NCI-H1417 (cell line): ENCODE data around the gene UBE2E3.

Source experiments
- DNase-seq, 3 experiments: peaks; one replicate each; lab custom pipeline; 2025; lab: John Stamatoyannopoulos, UW

UBE2E3 gene

DNA sequence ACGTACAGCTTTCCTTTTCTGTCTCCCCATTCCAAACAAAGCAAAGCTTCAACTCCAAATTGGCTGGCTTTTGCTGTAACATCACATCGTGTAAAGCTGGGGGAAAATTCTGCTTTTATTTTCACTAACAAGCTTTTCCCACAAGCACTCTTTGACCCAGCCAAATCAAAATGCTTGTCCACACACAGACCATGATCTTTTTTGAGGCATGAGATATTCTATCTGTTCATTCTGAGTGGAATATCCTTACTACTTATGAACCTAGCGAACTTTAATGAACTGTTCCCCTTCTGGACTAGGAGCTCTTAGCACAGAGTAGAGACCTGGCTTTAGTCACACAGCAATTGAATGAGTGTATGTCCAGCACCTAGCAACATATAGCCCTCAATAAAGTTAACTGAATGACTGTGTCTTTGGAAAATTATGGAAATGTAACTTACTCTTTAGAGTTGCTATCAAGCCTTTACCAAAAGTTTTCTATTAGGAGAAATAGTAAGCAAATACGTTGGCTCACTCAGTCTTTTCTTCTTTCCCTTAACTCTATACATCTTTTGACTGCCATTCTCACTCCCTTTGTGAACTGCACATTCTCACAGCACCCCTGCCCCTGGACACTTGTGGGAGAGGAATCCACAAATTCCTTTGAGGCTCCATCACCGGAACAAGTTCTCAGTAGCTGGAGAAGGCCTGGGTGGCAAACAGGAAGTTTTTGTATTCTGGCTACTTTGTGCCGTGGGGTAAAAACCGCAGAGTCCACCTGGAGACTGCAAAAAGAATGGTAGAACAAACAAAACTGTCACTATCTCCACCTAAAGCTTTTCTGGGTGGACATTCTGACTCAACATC lies 1.3 kb upstream of the UBE2E3 start:
- peak in 2 of 3 experiments; percentile 3 to 37 for DNase-seq

DNA sequence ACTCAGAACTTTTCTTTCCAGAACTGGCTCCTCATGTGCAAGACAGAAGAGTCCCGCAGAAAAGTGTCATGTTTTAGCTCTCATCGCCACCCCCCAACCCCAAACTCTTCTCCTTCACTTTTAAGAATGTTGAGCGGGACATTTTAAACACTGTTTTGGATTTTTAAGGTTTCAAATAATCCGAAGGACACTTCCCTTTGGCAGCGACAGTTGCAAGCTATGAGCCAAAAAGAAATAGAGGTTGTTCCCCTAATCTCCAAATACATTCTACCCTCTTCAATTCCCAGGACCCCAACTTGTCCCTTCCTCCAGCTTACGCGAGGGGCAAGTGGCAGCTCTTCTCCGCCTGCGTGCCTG lies 678 bp upstream of the UBE2E3 start:
- DNase-seq = no peak

DNA sequence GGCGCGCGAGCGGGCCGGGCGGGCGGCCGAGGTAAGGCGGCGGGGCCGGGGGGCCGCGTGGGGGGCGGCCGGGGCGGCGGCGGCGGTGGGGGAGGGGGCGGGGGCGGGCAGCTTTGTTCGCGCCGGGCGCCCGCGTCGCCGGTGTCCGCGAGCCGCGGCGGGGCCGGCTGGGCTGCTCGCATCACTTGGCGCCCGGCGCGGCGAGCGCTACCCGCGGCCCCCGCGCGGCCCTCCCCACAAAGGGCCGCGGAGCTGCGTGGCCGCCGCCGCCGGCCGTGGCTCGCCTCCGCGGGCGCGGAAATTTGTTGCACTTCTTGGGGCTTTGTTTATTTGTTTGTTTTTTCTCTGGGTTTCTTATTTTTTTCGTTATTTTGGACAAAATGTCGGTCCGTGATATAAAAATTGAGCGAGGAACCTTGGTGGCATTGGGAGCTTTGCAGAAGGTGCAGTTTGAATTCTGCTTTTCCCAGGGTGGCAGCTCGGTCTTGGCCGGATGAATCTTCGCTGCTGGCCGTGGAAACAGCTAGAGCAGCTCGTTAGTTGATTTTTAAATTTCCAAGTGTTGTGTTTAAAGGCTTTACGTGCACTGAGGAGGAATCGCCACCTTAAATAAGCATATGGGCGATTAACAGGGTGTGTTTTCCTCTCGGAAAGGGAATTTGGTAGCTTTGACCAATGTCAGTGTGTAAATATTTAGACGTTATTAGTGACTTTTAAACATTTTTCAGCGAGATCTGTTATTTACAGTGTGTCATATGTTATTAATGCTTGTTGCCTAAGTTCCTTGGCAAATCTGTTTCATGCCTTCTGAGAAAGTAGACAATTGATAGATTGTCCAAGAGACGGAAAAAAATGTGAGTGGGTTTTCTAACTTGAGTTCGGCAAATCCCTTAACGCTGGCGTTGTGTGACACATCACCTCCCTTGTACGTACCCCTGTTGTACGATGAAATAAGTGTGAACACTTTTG lies 822 bp downstream of the UBE2E3 start:
- peak; percentile 13 to 77 (median 70) for DNase-seq

DNA sequence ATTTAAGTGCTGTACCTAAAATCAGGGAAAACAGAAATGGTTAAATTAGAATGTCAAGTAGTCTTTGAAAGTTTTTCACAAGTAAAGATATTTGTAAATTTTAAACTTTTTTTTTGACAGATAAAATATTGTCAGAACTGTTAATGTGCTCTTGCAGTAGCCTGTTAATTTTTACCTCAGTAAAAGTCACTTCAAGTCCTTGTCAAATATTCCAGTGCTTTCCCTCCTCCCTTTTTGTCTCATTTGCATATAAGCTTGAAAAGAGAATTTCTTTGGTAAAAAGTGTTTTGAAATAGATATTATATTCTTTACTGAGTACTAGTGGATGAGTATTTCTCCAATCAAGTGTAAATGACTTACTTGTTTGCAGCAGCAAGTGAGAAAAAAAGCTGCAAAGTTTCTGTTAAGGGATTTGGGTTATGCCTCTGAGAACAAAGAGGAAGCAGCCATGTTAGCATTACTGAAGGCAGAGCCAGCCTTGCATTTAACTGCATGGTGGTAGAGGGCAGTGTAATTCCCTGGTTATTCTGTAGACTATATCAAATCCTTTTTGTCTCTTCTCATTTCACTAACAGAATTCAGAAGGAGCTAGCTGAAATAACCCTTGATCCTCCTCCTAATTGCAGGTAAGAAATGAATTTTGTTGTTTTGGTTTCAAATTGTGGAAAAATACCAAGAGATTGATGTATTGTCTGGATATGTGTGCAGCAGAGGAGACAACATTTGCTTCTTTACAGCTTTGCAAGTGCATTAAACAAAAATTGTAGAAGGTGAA lies 3.2 kb downstream of the UBE2E3 start:
- DNase-seq = peak; percentile 13 to 81 (median 40)

DNA sequence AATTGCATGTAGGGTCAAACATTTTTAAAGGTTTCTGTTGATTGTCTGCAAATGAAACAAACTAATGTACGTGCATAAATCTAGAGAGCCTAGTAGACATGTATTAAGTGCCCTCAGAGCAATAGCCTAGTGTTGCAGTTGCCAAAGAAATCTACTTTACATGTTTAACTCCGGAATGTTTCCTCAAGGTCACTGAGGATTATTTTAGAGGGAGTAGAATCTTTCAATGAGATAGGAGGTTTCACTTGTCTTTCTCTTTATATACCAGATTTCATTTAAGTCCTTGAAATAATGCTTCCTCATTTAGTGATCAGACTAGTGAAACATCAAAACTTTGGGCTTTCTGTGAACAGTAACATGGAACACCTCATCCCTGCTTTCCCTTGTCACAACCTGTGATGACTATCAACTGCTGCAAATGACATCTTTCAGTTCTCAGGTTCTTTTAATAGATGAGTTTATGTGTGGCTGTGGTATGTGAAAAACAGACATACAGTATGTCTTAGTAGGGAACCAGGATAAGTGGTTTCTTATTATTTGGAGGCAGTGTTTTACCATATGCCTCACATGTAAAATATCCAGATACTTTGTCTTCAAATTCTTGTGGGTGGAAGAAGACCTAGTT lies 5.5 kb downstream of the UBE2E3 start:
- no peak for DNase-seq

DNA sequence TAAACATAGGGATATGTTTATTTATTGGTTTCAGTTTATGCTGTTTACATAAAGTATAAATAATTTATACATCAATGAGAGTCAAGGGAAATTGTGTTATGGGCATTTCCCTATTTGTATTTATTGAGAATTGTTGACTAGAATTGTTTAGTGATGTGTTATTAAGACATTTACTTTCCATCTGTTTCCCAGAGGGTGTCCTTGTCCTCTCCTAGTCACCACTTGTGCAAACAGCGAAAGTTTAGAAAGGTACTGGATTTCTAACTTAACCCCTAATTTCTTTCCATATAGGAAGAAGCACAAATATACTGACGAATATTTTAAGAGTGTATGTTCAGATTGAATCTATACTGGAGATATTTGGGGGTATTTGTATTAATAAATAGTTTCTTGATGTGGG lies 6.7 kb downstream of the UBE2E3 start:
- DNase-seq = no peak

DNA sequence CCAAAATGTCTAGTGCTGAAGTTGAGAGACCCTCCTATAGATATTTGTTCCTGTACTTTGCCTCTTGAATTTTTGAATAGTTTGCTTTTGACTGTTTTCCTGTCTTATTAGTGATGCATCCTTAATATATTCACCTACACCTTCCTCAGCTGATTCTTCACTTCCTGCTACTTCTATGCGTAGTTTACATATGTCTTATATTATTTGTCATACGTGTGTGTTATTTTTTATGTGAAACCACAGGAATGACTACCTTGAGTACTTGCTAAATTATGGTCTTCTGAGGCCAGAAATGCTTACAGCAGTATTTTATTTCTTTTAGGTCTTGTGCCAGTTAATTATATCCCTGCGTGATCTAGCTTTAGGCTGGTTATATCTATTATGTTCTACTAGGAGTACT lies 9.9 kb downstream of the UBE2E3 start:
- no peak for DNase-seq

DNA sequence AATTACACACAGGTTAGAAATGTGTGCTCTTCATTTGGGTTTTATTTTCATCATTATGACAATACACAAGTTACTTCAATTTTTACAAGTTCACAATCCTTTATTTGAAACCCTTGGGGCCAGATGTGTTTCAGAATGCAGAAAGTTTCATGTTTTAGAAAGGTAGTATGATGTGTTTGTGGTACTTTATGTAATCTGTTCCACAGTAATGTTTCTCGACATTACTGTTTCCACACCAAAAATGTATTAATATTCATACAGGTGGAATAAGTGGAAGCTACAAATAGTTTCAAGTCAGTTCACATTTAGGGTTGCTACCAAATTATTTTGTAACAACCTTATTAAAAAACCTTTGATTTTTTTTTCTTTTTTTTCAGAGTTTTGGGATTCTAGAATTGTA lies 10.4 kb downstream of the UBE2E3 start:
- DNase-seq = no peak

DNA sequence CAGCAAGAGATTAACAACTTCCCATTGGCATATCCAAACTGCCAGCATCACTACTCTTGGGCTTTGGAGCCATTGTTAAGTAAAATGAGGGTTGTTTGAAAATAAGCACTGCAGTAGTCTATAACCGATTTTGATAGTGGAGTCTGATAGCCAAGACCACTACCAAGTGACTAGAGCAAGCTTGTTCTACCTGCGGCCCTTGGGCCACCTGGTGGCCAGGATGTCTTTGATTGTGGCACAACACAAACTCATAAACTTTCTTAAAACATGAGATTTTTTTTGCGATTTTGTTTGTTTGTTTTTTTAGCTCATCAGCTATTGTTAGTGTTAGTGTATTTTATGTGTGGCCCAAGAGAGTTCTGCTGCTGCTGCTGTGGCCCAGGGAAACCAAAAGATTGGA lies 11.0 kb downstream of the UBE2E3 start:
- no peak for DNase-seq

DNA sequence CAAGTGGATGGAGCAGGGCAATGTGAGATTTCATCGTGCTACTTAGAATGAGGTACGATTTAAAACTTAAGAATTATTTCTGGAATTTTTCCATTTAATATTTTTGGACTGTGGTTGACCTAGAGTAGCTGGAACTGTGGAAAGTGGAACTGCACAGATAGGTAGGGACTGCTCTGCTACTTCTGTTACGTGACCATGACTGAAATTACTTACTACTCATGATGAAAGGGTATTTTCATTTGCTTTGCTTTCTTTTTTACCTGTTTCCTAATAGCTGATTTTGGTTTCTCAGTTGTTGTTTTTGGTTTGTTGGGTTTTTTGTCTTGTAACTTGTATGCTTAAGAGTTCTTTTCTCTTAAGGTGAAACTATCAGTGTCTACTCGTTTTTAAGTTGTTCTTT lies 11.4 kb downstream of the UBE2E3 start:
- DNase-seq = no peak

DNA sequence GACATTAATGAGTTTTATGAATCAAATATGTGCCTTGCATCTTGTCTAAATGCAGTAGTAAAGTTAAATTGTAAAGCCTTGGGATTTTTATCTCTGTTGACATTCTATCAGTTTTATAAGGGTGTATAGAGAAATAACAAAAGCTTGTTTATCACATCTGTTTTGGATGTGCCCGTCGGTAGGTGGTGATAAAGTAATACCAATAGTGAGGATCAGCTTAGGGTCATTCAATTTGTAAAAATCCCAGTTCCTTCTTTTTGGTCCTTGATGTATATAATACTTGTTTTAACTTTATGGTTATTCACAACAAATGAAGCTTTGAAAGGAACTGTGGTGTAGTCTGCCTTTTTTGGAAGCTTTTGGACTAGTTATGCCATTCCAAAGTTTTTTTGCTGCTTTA lies 12.6 kb downstream of the UBE2E3 start:
- no peak for DNase-seq

DNA sequence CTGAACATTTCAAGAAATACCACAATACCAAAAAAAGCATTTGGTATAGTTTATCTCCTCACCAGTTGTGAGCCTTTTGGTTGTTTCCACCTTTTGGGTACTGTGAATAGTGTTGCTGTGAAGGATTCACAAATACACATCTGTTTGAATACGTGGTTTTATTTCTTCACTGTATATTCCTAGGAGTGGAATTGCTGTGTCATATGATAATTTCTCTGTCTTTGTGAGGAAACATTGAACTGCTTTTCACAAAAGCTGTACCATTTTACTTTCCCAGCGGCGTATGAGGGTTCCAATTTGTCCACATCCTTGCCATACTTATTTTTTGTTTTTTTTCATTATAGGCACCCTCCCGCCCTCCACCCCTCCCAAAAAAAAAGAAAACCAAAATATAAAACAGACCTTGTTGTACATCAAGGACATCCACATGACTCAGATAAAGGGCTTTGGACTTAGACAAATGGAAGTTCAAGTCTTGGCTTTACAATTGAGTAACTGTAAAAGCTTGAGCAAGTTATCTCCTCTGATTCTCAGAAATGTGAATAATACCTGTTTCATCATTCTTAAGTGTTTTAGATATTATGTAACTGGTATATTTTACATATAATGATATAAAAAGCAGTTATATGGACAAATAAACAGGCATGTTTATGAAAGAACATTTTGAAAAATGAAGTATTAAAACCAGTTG lies 19.0 kb downstream of the UBE2E3 start:
- DNase-seq = no peak

DNA sequence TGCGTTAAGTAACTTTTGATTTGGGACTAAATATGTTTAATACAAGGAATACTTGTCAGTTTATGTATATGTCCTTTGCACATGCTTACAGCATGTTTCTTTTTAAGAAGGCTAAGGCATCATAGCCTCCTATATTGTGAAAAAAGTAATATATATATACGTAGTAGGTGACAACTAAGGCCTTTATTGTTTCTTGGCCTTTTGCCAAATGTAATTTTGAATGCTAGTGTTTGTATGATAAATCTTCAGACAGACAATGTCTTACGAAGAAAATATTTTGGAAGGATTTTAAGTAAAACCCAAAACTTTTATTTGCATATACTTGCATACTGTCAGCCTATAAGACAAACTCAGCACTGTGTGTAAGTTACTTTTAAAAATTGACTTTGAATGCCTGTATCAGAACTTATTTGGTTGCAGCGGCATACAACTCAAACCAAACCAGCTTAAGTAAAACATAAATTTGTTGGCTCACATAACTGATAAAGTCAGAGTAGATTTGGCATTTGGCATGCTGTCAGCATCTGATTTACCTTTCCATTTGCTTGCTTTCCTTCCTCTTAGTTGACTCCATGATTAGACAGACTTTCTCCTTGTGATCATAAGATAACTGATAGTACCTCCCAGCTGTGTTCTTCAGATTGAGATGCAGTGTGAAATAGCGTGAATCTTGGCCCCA lies 24.4 kb downstream of the UBE2E3 start:
- DNase-seq = no peak

DNA sequence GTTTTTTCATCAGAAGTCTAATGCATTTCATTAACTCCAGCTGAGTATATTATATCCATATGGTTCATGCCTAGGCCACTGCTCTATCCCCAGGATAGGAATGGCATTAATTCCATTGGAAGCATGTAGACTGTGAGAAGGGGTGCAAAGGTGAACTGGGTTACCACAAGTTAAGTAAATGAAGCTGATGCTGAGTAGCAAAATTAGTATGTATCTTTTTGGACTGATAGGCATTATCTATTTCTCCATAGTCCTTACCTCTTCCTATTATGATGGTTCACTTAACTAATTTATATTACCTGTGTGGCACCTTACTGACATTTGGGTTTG lies 24.9 kb downstream of the UBE2E3 start:
- no peak for DNase-seq

DNA sequence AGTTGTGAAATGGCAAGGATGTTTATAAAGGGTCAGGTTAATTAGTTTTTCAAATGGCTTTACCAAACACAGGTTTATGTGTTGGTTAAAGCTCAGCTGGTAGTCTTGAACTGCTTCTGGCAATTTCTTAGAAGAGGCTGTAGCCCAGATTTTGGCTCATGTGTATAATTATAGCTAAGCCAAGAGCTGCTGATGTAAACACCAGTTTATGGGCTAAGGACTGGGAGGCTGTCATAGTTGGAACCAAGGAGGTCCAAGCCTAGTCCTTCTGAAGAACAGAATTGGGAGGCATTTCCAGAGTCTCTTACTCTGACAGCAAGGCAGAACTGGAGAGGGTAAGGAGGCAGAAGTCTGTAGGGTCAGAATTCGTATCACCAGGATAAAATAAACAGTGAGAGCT lies 25.4 kb downstream of the UBE2E3 start:
- DNase-seq = no peak

DNA sequence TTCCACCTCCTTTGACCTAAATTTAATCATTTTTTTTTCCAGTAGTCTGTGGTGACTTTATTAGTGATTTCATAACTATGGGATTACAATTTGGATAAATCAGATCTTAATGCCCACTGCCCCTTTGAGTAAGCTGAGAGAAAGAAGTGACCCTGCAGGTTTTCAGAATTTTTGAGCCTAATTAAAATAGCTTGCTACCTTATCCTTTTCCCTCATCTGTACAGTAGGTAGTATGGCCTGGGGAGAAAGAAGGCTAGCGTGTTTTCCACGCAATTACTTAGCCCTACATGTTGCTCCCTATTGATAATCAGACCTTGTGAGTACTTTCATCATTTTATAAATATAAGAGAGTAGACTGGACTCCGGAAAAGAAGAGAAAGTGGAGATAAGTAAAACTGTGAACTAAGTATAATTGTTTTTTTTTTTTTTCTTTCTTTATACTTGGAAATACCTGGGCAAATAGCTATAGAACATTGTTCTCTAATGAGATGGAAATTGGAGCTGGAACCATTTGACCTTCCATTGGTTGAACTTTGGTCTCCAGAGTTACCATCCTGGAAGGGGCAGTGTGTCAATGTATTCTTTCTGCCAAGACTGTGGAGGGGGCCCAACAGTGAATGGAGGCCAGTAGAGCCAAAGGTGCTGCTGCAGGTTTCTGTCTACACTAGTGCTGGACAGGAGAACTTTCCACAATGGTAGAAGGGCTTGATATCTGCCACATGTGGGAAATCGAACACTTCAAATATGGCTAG lies 26.9 kb downstream of the UBE2E3 start:
- no peak for DNase-seq

DNA sequence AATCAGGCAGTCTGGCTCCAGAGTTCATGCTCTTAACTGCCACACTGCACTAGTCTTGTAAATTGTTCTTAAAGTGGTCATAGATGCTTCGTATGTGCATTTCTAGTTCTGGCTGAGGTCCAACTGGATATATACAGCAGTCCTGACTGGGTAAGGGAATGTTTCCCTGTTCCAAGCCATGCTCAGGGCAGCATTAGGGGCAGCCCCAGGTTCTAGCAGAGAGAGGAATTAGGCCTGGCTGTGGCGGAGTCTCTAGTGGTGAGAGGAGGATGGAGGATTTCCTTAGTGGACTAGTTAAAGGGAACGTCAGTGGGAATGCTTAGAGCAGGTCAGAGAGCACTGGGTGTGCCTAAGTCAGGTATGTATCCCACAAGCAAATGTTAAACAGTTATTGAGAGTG lies 28.0 kb downstream of the UBE2E3 start:
- DNase-seq = no peak

DNA sequence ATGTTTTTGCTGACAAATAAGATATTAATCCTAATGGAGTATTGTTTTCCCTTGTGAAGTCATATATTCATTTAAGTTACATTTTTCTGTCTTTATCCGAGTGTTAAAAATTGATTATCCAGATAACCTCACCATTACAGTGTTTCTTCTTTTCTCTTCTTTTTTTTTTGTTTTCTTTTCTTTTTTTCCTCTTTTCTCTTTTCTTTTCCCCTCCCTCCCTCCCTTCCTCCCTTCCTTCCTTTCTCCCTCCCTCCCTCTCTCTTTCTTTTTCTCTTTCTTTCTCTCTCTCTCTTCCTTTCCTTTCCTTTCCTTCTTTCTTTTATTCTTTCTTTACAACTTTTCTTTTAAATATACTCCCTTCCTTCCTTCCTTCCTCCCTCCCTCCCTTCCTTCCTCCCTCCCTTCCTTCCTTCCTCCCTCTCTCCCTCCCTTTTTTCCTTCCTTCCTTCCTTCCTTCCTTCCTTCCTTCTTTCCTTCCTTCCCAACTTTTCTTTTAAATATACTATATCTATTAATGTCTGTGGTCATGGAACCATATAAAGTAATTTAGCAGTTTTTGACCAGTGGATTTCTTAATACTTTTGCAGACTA lies 40.9 kb downstream of the UBE2E3 start:
- DNase-seq = no peak

DNA sequence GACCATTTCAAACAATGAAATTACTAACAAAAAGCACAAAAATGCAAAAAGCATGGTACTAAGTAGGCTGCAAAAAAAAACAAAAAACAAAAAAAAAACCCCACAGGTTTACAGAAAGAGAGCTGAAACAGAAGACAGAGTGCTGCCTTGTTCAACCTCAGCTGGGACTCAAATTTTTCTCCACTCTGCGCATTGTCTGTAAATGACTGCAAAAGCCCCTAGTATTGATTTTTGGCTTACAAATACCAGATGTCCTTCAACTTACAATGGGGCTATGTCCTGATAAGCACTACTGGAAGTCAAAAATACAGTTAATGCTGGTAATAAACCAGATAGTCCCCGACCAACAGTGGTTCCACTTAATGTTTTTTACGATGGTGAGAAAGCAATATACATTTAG lies 42.2 kb downstream of the UBE2E3 start:
- DNase-seq = no peak

DNA sequence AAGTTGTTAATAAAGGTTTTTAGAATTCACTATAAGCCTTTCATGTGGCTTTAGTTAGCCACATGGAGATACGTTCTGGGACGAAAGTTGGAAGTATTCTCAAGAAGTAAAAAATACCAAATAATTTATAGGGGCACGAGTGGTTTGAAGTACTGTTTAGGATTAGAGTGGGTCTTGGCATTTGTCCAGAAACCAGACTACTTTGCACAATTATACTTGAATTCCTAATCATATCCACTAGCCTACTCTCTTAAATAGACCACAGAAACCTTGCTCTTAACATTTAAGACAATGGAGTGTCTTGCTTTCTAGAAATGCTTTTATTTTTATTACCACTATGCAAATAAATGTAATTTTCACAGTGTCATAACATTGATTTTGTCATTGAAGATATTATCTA lies 44.6 kb downstream of the UBE2E3 start:
- peak in 2 of 3 experiments; percentile 44 to 59 for DNase-seq
